K562 (cell line): Measurements from ENCODE around the gene GADD45GIP1. TPM values are rescaled to one million over a fixed set of nuclear protein-coding genes. Genes with fewer than 3 reads are reported as not detected.

Source experiments
- MAFK ChIP-seq: IDR thresholded peaks from 2 replicates; pipeline ENCODE4 v1.6.1; 2011; ENCODE audit warnings: low read length, improper control_type of control experiment
- MAZ ChIP-seq, 2 experiments: fragments of 450-650 bp in 1 of 2; sonication (generic) in 1 of 2; formaldehyde crosslinking; IDR thresholded peaks in 1 of 2; conservative IDR thresholded peaks in 1 of 2; 2 replicates each; pipeline versions ENCODE4 v1.4.0 to v1.5.0; 2020; ENCODE audit warnings: mild to moderate bottlenecking in 1 of 2, missing genetic modification reagents in 1 of 2
- MTA1 ChIP-seq: fragments of 450-650 bp; IDR thresholded peaks from 2 replicates; pipeline ENCODE4 v1.6.1; 2017; ENCODE audit warnings: borderline replicate concordance
- NUFIP1 ChIP-seq: fragments of 450-650 bp; IDR thresholded peaks from 2 replicates; pipeline ENCODE4 v1.6.1; 2018; ENCODE audit not compliant: partially characterized antibody
- RFX1 ChIP-seq: fragments of 450-650 bp; IDR thresholded peaks from 2 replicates; pipeline ENCODE4 v1.6.1; 2016; ENCODE audit warnings: mild to moderate bottlenecking, moderate library complexity
- TEAD1 ChIP-seq, 2 experiments: fragments of 450-650 bp in 1 of 2; sonication (generic) in 1 of 2; formaldehyde crosslinking; IDR thresholded peaks; 2 replicates each; pipeline versions ENCODE4 v1.4.0 to v1.8.0; 2020 to 2022; ENCODE audit warnings: mild to moderate bottlenecking in 2 of 2, missing genetic modification reagents in 1 of 2
- TSC22D4 ChIP-seq: fragments of 450-650 bp; IDR thresholded peaks from 2 replicates; pipeline ENCODE4 v1.6.1; 2016; ENCODE audit warnings: missing genetic modification characterization, missing biosample characterization, control low read depth
- polyA plus RNA-seq, 8 experiments: library from polyadenylated mRNA; depleted of rRNA in 4 of 8; stranded (reverse) in 5 of 8; unstranded in 3 of 8; fragments of >200 nt; fragmentation: Nextera tagmentation in 2 of 8; fragmentation: Illumina TruSeq in 1 of 8; extraction: Ambion mirVana in 2 of 8; extraction: Trizol in 1 of 8; gene quantifications; 2 replicates each; pipeline versions ENCODE4 v1.2.1 to v1.2.3, GENCODE V29; 2011 to 2014; ENCODE audit warnings: inconsistent platforms in 1 of 8, missing spikeins in 1 of 8
- total RNA-seq, 7 experiments: library from RNA; depleted of rRNA in 6 of 7; stranded (reverse); fragments of >200 nt in 6 of 7; fragmentation: Illumina TruSeq in 2 of 7; extraction: Trizol in 2 of 7; gene quantifications; 2 replicates each; pipeline versions ENCODE4 v1.2.1 to v1.2.3, GENCODE V29; 2011 to 2021; ENCODE audit warnings: low replicate concordance in 1 of 7
- TF ChIP-seq, protein P1 (sequence below): fragments of 250-450 bp; sonication (Bioruptor Pico); IDR thresholded peaks from 2 replicates; pipeline ENCODE4 v1.4.0; 2020
- TF ChIP-seq, protein P2 (sequence below): fragments of 450-650 bp; IDR thresholded peaks from 2 replicates; pipeline ENCODE4 v1.6.1; 2016; ENCODE audit warnings: mild to moderate bottlenecking, moderate library complexity

GADD45GIP1 gene
- total and polyA plus RNA-seq, 9 of the 15 experiments (the other 6 are each of a cell fraction or from before 2014, with no cell fraction given) = 5.1 to 161 (median 29.2) TPM

- TF ChIP-seq, protein P1, sequence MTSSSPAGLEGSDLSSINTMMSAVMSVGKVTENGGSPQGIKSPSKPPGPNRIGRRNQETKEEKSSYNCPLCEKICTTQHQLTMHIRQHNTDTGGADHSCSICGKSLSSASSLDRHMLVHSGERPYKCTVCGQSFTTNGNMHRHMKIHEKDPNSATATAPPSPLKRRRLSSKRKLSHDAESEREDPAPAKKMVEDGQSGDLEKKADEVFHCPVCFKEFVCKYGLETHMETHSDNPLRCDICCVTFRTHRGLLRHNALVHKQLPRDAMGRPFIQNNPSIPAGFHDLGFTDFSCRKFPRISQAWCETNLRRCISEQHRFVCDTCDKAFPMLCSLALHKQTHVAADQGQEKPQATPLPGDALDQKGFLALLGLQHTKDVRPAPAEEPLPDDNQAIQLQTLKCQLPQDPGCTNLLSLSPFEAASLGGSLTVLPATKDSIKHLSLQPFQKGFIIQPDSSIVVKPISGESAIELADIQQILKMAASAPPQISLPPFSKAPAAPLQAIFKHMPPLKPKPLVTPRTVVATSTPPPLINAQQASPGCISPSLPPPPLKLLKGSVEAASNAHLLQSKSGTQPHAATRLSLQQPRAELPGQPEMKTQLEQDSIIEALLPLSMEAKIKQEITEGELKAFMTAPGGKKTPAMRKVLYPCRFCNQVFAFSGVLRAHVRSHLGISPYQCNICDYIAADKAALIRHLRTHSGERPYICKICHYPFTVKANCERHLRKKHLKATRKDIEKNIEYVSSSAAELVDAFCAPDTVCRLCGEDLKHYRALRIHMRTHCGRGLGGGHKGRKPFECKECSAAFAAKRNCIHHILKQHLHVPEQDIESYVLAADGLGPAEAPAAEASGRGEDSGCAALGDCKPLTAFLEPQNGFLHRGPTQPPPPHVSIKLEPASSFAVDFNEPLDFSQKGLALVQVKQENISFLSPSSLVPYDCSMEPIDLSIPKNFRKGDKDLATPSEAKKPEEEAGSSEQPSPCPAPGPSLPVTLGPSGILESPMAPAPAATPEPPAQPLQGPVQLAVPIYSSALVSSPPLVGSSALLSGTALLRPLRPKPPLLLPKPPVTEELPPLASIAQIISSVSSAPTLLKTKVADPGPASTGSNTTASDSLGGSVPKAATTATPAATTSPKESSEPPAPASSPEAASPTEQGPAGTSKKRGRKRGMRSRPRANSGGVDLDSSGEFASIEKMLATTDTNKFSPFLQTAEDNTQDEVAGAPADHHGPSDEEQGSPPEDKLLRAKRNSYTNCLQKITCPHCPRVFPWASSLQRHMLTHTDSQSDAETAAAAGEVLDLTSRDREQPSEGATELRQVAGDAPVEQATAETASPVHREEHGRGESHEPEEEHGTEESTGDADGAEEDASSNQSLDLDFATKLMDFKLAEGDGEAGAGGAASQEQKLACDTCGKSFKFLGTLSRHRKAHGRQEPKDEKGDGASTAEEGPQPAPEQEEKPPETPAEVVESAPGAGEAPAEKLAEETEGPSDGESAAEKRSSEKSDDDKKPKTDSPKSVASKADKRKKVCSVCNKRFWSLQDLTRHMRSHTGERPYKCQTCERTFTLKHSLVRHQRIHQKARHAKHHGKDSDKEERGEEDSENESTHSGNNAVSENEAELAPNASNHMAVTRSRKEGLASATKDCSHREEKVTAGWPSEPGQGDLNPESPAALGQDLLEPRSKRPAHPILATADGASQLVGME = no peak
- TF ChIP-seq, protein P2, sequence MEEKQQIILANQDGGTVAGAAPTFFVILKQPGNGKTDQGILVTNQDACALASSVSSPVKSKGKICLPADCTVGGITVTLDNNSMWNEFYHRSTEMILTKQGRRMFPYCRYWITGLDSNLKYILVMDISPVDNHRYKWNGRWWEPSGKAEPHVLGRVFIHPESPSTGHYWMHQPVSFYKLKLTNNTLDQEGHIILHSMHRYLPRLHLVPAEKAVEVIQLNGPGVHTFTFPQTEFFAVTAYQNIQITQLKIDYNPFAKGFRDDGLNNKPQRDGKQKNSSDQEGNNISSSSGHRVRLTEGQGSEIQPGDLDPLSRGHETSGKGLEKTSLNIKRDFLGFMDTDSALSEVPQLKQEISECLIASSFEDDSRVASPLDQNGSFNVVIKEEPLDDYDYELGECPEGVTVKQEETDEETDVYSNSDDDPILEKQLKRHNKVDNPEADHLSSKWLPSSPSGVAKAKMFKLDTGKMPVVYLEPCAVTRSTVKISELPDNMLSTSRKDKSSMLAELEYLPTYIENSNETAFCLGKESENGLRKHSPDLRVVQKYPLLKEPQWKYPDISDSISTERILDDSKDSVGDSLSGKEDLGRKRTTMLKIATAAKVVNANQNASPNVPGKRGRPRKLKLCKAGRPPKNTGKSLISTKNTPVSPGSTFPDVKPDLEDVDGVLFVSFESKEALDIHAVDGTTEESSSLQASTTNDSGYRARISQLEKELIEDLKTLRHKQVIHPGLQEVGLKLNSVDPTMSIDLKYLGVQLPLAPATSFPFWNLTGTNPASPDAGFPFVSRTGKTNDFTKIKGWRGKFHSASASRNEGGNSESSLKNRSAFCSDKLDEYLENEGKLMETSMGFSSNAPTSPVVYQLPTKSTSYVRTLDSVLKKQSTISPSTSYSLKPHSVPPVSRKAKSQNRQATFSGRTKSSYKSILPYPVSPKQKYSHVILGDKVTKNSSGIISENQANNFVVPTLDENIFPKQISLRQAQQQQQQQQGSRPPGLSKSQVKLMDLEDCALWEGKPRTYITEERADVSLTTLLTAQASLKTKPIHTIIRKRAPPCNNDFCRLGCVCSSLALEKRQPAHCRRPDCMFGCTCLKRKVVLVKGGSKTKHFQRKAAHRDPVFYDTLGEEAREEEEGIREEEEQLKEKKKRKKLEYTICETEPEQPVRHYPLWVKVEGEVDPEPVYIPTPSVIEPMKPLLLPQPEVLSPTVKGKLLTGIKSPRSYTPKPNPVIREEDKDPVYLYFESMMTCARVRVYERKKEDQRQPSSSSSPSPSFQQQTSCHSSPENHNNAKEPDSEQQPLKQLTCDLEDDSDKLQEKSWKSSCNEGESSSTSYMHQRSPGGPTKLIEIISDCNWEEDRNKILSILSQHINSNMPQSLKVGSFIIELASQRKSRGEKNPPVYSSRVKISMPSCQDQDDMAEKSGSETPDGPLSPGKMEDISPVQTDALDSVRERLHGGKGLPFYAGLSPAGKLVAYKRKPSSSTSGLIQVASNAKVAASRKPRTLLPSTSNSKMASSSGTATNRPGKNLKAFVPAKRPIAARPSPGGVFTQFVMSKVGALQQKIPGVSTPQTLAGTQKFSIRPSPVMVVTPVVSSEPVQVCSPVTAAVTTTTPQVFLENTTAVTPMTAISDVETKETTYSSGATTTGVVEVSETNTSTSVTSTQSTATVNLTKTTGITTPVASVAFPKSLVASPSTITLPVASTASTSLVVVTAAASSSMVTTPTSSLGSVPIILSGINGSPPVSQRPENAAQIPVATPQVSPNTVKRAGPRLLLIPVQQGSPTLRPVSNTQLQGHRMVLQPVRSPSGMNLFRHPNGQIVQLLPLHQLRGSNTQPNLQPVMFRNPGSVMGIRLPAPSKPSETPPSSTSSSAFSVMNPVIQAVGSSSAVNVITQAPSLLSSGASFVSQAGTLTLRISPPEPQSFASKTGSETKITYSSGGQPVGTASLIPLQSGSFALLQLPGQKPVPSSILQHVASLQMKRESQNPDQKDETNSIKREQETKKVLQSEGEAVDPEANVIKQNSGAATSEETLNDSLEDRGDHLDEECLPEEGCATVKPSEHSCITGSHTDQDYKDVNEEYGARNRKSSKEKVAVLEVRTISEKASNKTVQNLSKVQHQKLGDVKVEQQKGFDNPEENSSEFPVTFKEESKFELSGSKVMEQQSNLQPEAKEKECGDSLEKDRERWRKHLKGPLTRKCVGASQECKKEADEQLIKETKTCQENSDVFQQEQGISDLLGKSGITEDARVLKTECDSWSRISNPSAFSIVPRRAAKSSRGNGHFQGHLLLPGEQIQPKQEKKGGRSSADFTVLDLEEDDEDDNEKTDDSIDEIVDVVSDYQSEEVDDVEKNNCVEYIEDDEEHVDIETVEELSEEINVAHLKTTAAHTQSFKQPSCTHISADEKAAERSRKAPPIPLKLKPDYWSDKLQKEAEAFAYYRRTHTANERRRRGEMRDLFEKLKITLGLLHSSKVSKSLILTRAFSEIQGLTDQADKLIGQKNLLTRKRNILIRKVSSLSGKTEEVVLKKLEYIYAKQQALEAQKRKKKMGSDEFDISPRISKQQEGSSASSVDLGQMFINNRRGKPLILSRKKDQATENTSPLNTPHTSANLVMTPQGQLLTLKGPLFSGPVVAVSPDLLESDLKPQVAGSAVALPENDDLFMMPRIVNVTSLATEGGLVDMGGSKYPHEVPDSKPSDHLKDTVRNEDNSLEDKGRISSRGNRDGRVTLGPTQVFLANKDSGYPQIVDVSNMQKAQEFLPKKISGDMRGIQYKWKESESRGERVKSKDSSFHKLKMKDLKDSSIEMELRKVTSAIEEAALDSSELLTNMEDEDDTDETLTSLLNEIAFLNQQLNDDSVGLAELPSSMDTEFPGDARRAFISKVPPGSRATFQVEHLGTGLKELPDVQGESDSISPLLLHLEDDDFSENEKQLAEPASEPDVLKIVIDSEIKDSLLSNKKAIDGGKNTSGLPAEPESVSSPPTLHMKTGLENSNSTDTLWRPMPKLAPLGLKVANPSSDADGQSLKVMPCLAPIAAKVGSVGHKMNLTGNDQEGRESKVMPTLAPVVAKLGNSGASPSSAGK = peak; percentile 95
- TF ChIP-seq RFX1 = no peak
- TF ChIP-seq TSC22D4 (tag) = no peak
- peak in 1 of 2 experiments; percentile 69; a peak in 1 of 4 replicates for TF ChIP-seq TEAD1 (CRISPR knock-in tag; IDR thresholded peaks at IDR 0.05)
- peak; percentile 40 to 62; a peak in 2 of 4 replicates for TF ChIP-seq MAZ (CRISPR knock-in tag; conservative IDR thresholded peaks at IDR 0.05 in 1 of 2, IDR thresholded peaks at IDR 0.05 in 1 of 2)
- TF ChIP-seq NUFIP1 = no peak
- TF ChIP-seq MAFK = peak; percentile 23; the same call in 1 of the 2 replicates
- TF ChIP-seq MTA1 = no peak
Observed at GRCh38 chr19:12985049-12985776, 28.2 kb upstream of the GADD45GIP1 start (continued).
